Activated CD8-positive, alpha-beta memory T cell treated with anti-CD3 and anti-CD28 coated beads for 36 hours (primary cell): ENCODE data around the gene PHAX. TPM values are rescaled to one million over a fixed set of nuclear protein-coding genes. Genes with fewer than 3 reads are reported as not detected.
"Not testable (repeated sequence)": the region's sequence is repeated elsewhere in the genome, so short reads cannot be mapped to it uniquely, and the experiment has no call there.

Experiments
- CTCF ChIA-PET: fragments of 350-600 bp; sonication (Branson Sonifier 250); formaldehyde crosslinking; loops from one replicate; lab custom pipeline; 2021; ENCODE audit warnings: antibody characterized with exemption; lab: Charles Lee
- POLR2A ChIA-PET: fragments of 350-600 bp; sonication (Branson Sonifier 250); formaldehyde crosslinking; loops from one replicate; lab custom pipeline; 2021; ENCODE audit warnings: antibody characterized with exemption; lab: Charles Lee
- total RNA-seq, 2 experiments: library from RNA; stranded (reverse); gene quantifications; one replicate each; pipeline ENCODE4 v1.2.3, GENCODE V29; 2021

PHAX gene
- total RNA-seq, 2 experiments from 2014 or later, result 52.9 to 57.6 TPM

DNA sequence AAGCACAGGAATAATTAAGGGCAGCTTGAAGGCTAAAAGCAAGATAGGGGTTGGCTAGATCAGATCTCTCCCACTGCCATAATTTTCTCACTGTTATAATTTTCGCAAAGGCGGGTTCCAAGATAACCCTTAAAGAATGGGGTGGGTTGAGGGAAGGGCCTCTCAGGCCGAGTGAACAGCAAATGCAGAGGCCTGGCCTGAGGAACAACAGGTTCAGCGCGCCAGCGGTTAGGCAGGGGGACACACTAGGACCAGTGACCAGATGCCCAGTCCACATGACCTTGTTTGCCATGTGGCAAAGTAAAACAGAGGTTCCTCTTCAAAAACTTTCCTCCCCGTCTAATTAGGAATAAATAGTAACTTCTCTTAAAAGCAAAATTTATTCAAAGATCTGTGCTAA is 1.2 kb upstream of the PHAX start:
- POLR2A ChIA-PET, result no interaction called here
- CTCF ChIA-PET, result interaction anchor here (1.1 kb wide), 1 partner anchor 17 kb away, joined by 3 read pairs; no protein-coding TSS in a partner anchor

DNA sequence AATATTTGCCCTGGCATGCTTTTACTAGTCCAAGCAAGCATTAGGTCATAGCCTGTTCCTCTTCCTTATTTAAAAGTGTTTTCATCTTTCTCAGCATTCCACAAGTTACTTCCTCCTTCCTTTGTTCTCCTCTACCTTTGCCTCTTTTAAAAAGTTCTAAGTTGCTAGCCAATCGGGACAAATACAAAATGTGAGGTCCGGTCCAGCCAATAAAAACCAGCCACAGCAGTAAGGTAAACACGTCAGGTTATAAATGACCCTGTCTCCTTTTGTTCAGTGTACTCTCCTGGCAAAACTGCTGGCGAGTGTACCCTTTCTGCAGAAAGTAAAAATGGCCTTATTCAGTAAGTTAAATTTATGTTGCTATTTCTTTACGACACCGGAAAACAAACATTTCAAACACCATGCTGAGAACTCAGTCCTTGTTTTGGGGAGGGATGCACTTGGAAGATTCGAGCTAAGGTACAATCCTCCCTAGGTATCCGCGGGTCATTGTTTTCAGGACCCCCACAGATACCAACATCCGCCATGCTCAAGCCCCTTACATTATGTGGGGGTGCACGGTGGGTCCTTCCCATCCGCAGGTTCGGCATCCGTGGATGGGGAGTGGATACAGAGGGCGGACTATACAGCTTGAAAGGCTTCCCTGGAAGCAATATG is 646 bp upstream of the PHAX start:
- POLR2A ChIA-PET, result interaction anchor here (0.7 to 1.6 kb wide), 2 partner anchors 87 to 178 kb away, joined by 3 to 8 read pairs; no protein-coding TSS in a partner anchor
- CTCF ChIA-PET, result interaction anchor here (1.1 to 1.9 kb wide), 2 partner anchors 18 to 178 kb away, joined by 3 to 6 read pairs; no protein-coding TSS in a partner anchor

DNA sequence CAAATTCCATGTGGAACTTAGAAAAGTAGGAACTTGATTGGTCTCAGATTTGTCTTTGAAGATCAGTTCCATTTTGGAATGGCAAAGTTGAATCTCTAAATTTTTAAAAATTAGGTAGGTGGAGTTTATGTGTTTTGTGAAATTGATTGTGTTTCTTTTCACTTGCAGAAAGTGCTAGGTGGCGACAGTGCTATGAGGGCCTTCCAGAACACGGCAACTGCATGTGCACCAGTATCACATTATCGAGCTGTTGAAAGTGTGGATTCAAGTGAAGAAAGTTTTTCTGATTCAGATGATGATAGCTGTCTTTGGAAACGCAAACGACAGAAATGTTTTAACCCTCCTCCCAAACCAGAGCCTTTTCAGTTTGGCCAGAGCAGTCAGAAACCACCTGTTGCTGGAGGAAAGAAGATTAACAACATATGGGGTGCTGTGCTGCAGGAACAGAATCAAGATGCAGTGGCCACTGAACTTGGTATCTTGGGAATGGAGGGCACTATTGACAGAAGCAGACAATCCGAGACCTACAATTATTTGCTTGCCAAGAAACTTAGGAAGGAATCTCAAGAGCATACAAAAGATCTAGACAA is 2.8 kb downstream of the PHAX start:
- ChIA-PET CTCF (no interaction called here), POLR2A (interaction anchor here (0.7 kb wide), 1 partner anchor 1507 kb away, joined by 3 read pairs; no protein-coding TSS in a partner anchor)

DNA sequence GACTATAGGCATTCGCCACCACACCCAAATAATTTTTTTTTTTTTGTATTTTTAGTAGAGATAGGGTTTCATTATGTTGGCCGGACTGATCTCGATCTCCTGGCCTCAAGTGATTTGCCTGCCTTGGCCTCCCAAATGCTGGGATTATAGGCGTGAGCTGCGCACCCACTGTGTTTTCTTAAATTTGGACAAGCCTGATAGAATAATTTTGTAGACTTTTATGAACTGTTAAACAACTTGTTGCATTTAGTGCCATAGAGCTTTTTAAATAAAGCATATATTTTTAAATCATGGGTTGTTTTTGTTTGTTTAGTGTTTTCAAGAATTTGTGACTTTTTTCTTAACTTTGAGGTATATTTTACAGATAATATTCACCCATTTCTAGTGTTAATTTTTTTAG is 4.8 kb downstream of the PHAX start:
- ChIA-PET CTCF (no interaction called here), POLR2A (no interaction called here)

GRCh38 chr5:126610160-126610559 is 9.4 kb downstream of the PHAX start:
- CTCF ChIA-PET, result interaction anchor here (0.8 kb wide), 1 partner anchor 170 kb away, joined by 4 read pairs; no protein-coding TSS in a partner anchor
- POLR2A ChIA-PET, result no interaction called here

- ChIA-PET POLR2A (no interaction called here), CTCF (no interaction called here)
Measured at GRCh38 chr5:126610616-126611015, 9.9 kb downstream of the PHAX start.

DNA sequence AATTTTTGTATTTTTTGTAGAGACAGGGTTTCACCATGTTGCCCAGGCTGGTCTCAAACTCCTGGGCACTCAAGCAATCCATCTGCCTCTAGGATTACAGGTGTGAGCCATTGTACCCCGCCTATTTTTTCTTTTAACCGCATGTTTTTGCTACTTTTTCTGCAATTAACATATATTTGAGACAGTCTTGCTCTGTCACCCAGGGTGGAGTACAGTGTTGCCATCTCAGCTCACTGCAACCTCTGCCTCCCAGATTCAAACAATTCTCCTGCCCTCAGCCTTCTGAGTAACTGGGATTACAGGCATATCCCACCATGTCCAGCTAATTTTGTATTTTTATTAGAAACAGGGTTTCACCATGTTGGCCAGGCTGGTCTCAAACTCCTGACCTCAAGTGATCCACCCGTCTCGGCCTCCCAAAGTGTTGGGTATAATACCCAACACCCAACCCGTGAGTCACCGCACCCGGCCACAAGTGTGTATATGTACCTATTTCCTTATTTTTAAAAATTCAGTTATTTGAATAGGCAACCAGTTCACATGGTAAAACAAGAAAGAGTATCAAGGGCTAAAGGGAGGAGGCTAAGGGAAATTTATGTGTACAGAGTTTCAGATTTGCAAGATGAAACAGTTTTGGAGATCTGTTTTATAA is 13.3 kb downstream of the PHAX start:
- ChIA-PET POLR2A (no interaction called here), CTCF (no interaction called here)

- ChIA-PET POLR2A (no interaction called here), CTCF (no interaction called here)
Measured at GRCh38 chr5:126615286-126615685, 14.5 kb downstream of the PHAX start.

DNA sequence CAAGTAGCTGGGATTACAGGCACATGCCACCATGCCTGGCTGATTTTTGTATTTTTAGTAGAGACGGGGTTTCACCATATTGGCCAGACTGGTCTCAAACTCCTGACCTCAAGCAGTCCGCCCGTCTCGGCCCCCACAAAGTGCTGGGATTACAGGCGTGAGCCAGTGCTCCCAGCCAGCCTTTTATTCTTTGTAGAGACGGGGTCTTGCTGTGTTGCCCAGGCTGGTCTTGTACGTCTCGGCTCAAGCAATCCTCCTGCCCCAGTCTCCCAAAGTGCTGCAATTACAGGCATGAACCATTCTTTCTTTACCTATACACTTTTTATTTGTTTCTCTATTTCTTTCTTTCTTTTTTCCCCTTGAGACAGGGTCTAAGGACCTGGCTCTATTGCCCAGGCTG is 16.9 kb downstream of the PHAX start:
- CTCF ChIA-PET, POLR2A ChIA-PET: not testable (repeated sequence)

DNA sequence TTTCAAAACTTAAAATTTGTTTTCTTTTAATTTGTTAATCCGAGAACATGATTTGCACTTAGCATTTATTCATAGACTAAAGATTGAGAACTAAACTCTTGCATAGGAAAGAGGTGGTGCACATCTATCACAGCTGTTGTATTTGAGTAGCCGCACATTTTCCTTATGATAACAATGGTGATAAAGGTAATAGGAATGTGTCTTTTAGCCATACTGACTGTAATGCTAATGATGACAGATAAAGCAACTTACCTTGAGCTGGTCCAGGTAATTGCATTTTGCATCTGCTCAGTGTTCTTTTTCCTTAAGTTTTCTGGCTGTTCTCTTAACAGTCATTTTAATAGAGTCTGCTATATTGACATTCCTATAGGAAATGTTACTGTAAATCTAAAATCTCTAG is 19.0 kb downstream of the PHAX start:
- CTCF ChIA-PET, result no interaction called here
- POLR2A ChIA-PET, result no interaction called here

GRCh38 chr5:126624534-126624933 is 23.8 kb downstream of the PHAX start:
- ChIA-PET CTCF (interaction anchor here (0.7 kb wide), 1 partner anchor 578 kb away, joined by 4 read pairs; no protein-coding TSS in a partner anchor), POLR2A (no interaction called here)

GRCh38 chr5:126628102-126628501 is 27.4 kb downstream of the PHAX start:
- POLR2A ChIA-PET, result no interaction called here
- CTCF ChIA-PET, result no interaction called here

DNA sequence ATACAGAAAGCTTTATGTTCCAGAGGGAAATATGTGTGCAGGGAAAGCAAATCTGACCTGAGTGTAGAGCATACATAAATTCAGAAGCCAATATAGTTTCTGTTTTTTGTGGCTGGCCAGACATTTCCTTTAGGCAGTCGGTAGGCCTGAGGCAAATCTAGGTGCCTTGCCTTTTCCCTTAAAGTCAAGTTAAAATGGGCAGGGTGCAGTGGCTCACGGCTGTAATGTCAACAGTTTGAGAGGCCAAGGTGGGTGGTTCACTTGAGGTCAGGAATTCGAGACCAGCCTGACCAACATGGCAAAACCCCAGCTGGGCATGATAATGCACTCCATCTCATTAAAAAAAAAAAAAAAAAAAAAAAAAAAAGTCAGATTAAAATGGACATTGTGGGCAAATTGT is 31.2 kb downstream of the PHAX start:
- ChIA-PET CTCF (no interaction called here), POLR2A (no interaction called here)

- ChIA-PET POLR2A (no interaction called here), CTCF (no interaction called here)
Measured at GRCh38 chr5:126633552-126633951, 32.8 kb downstream of the PHAX start.

DNA sequence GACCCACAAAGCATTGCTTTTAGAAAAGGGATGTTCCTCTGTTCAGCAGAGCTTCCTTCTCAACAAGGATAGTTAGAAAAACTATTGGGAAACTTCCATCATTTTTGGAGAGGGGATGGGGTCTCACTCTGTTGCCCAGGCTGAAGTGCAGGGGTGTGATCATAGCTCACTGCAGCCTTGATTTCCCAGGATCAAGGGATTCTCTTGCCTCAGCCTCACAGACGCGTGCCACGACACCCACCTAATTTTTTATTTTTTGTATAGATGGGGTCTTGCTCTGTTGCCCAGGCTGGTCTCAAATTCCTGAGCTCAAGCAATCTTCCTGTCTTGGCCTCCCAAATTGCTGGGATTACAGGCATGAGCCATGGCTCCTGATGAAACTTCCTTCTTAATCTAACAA is 34.8 kb downstream of the PHAX start:
- POLR2A ChIA-PET, result no interaction called here

DNA sequence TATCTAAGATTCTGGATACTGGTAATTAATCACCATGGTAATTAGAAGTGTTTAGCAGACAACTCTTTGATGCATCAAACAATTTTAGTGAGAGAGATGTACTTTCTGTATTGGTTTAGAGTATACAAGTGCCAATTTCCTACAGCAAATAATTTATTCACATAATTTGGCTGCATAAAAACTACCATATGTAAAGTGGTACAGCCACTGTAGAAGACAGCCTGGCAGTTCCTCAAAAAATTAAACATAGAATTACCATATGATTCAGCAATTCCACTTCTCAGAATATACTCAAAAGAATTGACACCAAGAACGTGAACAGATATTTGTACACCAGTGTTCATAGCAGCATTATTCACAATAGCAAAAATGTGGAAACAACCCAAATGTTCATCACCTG is 36.2 kb downstream of the PHAX start:
- POLR2A ChIA-PET, result no interaction called here

More for the DNA sequence above, 34.8 kb downstream of the PHAX start:
- CTCF ChIA-PET, result no interaction called here

GRCh38 chr5:126640866-126641265 is 40.1 kb downstream of the PHAX start:
- ChIA-PET CTCF (interaction anchor here (1.2 kb wide), 1 partner anchor 34 kb away, joined by 3 read pairs; no protein-coding TSS in a partner anchor), POLR2A (no interaction called here)

More for the DNA sequence above, 36.2 kb downstream of the PHAX start:
- CTCF ChIA-PET, result no interaction called here

DNA sequence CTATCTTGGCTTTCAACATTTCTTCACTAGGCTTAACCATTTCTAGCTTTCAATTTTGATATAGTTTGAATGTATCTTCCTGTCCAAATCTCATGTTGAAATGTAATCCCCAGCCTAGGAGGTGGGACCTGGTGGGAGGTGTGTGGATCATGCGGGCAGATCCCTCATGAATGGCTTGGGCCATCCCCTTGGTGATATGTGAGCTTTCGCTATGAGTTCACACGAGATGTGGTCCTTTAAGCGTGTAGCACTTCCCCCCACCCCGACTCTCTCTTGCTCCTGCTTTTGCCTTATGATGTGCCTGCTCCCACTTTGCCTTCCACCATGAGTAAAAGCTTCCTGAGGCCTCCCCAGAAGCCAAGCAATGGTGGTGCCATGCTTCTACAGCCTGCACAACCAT is 40.6 kb downstream of the PHAX start:
- POLR2A ChIA-PET, result no interaction called here
- CTCF ChIA-PET, result interaction anchor here (1.2 kb wide), 1 partner anchor 34 kb away, joined by 3 read pairs; no protein-coding TSS in a partner anchor

GRCh38 chr5:126645132-126645531 is 44.4 kb downstream of the PHAX start:
- CTCF ChIA-PET, result no interaction called here

DNA sequence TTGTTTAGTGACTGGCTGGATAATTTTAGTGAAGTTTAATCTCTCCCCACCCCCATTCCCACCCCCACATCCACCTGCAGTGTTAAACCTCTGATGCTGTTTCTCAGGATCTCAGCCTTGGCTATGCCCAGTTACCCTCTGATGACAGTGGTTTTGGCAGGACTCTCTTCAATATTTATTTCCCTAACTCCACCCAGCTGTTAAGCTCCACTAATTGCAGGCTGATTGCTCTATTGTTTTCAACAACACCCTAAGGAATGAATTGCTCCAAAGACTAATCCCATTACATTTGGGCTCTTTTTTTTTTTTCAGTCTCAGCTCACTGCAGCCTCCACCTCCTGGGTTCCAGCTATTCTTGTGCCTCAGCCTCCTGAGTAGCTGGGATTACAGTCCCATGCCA is 46.3 kb downstream of the PHAX start:
- ChIA-PET POLR2A (no interaction called here), CTCF (no interaction called here)

More at GRCh38 chr5:126645132-126645531, 44.4 kb downstream of the PHAX start:
- POLR2A ChIA-PET, result no interaction called here
